DOHH2 (cell line): ENCODE measurements around the gene PTPRT.

ENCODE experiments used
- H3F3A ChIP-seq: fragments of 200-600 bp; sonication (generic), shearing (Covaris generic); 2 replicates; pipeline ENCODE4 v1.6.0; 2016; ENCODE audit warnings: antibody characterized with exemption, mild to moderate bottlenecking; ENCODE audit not compliant: control insufficient read depth, insufficient read depth
- H3K27ac ChIP-seq: fragments of 200-600 bp; sonication (generic); 2 replicates; pipeline ENCODE4 v1.5.1; 2014; ENCODE audit warnings: low read depth, mild to moderate bottlenecking, low read length, moderate library complexity
- H3K27me3 ChIP-seq: fragments of 200-600 bp; sonication (generic); 2 replicates; pipeline ENCODE4 v1.6.1; 2014; ENCODE audit warnings: mild to moderate bottlenecking, low read length, mixed read lengths; ENCODE audit not compliant: control insufficient read depth
- H3K36me3 ChIP-seq: fragments of 200-600 bp; sonication (generic); 2 replicates; pipeline ENCODE4 v1.6.1; 2014; ENCODE audit warnings: mild to moderate bottlenecking, low read length, moderate library complexity, mixed read lengths; ENCODE audit not compliant: control insufficient read depth
- H3K4me1 ChIP-seq: fragments of 200-600 bp; sonication (generic); 2 replicates; pipeline ENCODE4 v1.6.1; 2014; ENCODE audit warnings: mild to moderate bottlenecking, low read length, mixed read lengths; ENCODE audit not compliant: control insufficient read depth
- H3K4me2 ChIP-seq: fragments of 200-600 bp; sonication (generic); 2 replicates; pipeline ENCODE4 v1.6.0; 2014; ENCODE audit warnings: mild to moderate bottlenecking, low read length, moderate library complexity
- H3K4me3 ChIP-seq: fragments of 200-600 bp; sonication (generic); 2 replicates; pipeline ENCODE4 v1.5.1; 2014; ENCODE audit warnings: mild to moderate bottlenecking, low read length, mixed read lengths
- H3K79me2 ChIP-seq: fragments of 200-600 bp; sonication (generic); 2 replicates; pipeline ENCODE4 v1.6.1; 2014; ENCODE audit warnings: mild to moderate bottlenecking, low read length, mixed read lengths; ENCODE audit not compliant: control insufficient read depth
- H3K9me2 ChIP-seq: fragments of 200-600 bp; sonication (generic); replicated peaks from 2 replicates; pipeline ENCODE4 v1.6.1; 2014; ENCODE audit warnings: mild to moderate bottlenecking, low read length, mixed read lengths; ENCODE audit not compliant: control insufficient read depth
- H3K9me3 ChIP-seq: fragments of 200-600 bp; sonication (generic); 2 replicates; pipeline ENCODE4 v1.6.1; 2014; ENCODE audit warnings: antibody characterized with exemption, low read length, mixed read lengths; ENCODE audit not compliant: control insufficient read depth, insufficient read depth
- H4K20me1 ChIP-seq: fragments of 200-600 bp; sonication (generic); 2 replicates; pipeline ENCODE4 v1.6.0; 2014; ENCODE audit warnings: low read depth, mild to moderate bottlenecking, antibody characterized with exemption, low read length, moderate library complexity; ENCODE audit not compliant: control insufficient read depth, insufficient read depth
- CTCF ChIP-seq: fragments of 200-600 bp; sonication (generic); IDR thresholded peaks from one replicate; pipeline ENCODE4 v1.5.1; 2014; ENCODE audit warnings: antibody characterized with exemption, mild to moderate bottlenecking, low read depth, low read length; ENCODE audit not compliant: poor library complexity, severe bottlenecking
- EZH2phosphoT487 ChIP-seq: fragments of 200-600 bp; sonication (generic); IDR thresholded peaks from 2 replicates; pipeline ENCODE4 v1.6.1; 2017; ENCODE audit warnings: borderline replicate concordance, mild to moderate bottlenecking, antibody characterized with exemption, low read length, moderate library complexity, mixed read lengths

PTPRT gene

GRCh38 chr20:43183536-43184070, 6.1 kb downstream of the PTPRT start:
- no peaks in the 10 kb centered on the region for H3K36me3 ChIP-seq
- TF ChIP-seq EZH2phosphoT487 (no peak), CTCF (no peak)
- H3K9me2 ChIP-seq: no peaks in the 10 kb centered on the region
- H3K4me3 ChIP-seq: no peak overlapping the region
- no peaks in the 10 kb centered on the region for H3K4me1 ChIP-seq
- H3K4me2 ChIP-seq: no peak overlapping the region
- no peaks in the 10 kb centered on the region for H3F3A ChIP-seq
- peaks cover 5% of the 10 kb centered on the region for H3K27me3 ChIP-seq
- no peaks in the 10 kb centered on the region for H4K20me1 ChIP-seq
- H3K79me2 ChIP-seq: no peaks in the 10 kb centered on the region
- H3K27ac ChIP-seq: no peak overlapping the region
- H3K9me3 ChIP-seq: no peaks in the 10 kb centered on the region

GRCh38 chr20:43178080-43178479, 11.6 kb downstream of the PTPRT start:
- H3K36me3 ChIP-seq: no peaks in the 10 kb centered on the region
- no peaks in the 10 kb centered on the region for H3K27me3 ChIP-seq
- no peaks in the 10 kb centered on the region for H3F3A ChIP-seq
- no peaks in the 10 kb centered on the region for H3K4me1 ChIP-seq
- no peaks in the 10 kb centered on the region for H3K79me2 ChIP-seq
- no peak overlapping the region for H3K4me3 ChIP-seq
- H3K4me2 ChIP-seq: no peak overlapping the region
- no peaks in the 10 kb centered on the region for H3K9me2 ChIP-seq
- no peak overlapping the region for H3K27ac ChIP-seq
- H4K20me1 ChIP-seq: no peaks in the 10 kb centered on the region
- no peaks in the 10 kb centered on the region for H3K9me3 ChIP-seq
- TF ChIP-seq EZH2phosphoT487 (no peak), CTCF (no peak)

- Histone ChIP-seq H3K36me3 (no peaks in the 10 kb centered on the region), H3K4me3 (no peak overlapping the region), H3K27ac (no peak overlapping the region), H3F3A (no peaks in the 10 kb centered on the region), H3K27me3 (no peaks in the 10 kb centered on the region), H3K79me2 (no peaks in the 10 kb centered on the region), H3K9me3 (no peaks in the 10 kb centered on the region), H3K9me2 (no peaks in the 10 kb centered on the region), H3K4me1 (no peaks in the 10 kb centered on the region), H3K4me2 (no peak overlapping the region), H4K20me1 (no peaks in the 10 kb centered on the region)
- TF ChIP-seq EZH2phosphoT487 (no peak), CTCF (no peak)
Measured at GRCh38 chr20:43176726-43177125, 13.0 kb downstream of the PTPRT start.
